ENCODE data around the gene CDC42EP3.

Gene CDC42EP3

DNA sequence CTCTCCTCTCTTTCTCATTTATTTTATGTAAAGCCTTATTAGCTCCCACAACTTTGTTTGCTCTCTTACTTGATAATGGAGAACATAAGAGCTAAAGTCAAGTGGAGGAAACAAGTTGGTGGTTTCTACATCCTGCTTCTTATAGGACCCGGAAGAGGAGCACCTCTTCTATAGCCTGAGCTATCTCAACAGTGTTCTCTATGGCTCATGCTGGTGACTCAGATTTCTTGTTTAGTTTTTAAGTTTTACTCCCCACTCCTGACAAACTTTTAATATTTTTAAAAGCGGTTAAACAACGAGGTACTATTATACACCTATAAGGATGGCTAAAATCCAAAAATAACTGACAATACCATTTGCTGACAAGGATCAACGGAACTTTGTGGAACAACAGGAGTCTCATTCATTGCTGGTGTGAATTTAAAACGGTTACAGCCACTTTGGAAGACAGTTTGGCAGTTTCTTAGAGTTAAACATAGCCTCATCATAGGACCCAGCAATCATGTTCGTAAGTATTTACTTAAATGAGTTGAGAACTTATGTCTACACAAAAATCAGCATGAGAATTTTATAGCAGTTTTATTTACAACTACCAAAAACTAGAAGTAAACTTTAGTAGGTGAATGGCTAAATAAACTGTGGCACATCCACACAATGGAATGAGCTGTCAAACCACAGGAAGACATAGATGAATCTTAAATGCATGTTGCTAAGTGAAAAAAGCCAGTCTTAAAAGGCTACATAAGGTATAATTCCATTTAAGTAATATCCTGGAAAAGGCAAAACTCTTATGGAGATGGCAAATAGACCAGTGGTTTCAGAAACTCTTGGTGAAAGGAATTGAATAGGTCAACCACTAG is 12.7 kb upstream of the CDC42EP3 start:
- DNase-seq (ENCODE audit: low read depth in 2 of 2, low spot score in 1 of 2) = no peak

DNA sequence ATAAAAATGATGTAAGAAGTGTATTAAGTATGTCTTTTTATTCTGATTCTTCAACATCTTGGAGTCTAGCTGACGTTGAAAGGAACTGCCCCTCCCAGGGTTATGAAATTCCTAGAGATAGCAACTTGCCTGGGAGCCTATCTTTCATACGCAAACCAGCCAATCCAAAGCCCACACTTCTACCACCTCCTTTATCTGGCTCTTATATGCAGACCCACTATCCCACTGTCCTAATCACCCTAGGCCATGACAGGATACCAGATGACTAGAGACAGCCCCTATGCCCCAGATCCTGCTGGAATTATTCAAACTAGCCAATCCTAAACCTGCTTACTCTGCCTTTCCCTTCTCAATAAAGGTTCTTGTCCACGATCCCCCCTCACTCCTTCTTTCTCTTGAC is 11.8 kb upstream of the CDC42EP3 start:
- no peak for DNase-seq (ENCODE audit: low read depth in 2 of 2, low spot score in 1 of 2)

GRCh38 chr2:37682473-37682872 is 11.0 kb upstream of the CDC42EP3 start:
- no peak for DNase-seq (ENCODE audit: low read depth in 2 of 2, low spot score in 1 of 2)

- no peak for DNase-seq (ENCODE audit: low read depth in 2 of 2, low spot score in 1 of 2)
Measured at GRCh38 chr2:37681587-37681986, 10.1 kb upstream of the CDC42EP3 start.

GRCh38 chr2:37679072-37679695 is 7.7 kb upstream of the CDC42EP3 start:
- no peak for DNase-seq (ENCODE audit: low read depth in 2 of 2, low spot score in 1 of 2)

GRCh38 chr2:37676274-37676673 is 4.8 kb upstream of the CDC42EP3 start:
- DNase-seq (ENCODE audit: low read depth in 2 of 2, low spot score in 1 of 2) = no peak

DNA sequence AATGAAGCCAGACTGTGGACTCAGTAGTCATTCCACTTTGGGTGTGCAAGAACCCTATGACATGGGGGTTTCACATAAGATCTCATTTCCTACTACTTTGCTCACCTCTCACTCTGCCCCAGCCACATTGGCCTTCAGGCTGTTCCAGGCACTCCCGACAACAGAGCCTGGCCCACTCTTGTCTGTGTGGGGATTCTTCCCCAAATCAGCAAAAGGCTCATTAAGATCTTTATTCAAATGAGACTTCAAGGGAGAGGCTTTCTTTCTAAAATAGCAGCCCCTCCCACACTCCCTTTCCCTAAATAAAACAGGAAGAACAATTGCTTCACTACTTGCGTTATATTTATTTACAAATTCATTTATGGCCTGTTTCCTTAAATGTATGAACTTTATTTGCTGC is 3.5 kb upstream of the CDC42EP3 start:
- DNase-seq (ENCODE audit: low read depth in 2 of 2, low spot score in 1 of 2) = no peak

DNA sequence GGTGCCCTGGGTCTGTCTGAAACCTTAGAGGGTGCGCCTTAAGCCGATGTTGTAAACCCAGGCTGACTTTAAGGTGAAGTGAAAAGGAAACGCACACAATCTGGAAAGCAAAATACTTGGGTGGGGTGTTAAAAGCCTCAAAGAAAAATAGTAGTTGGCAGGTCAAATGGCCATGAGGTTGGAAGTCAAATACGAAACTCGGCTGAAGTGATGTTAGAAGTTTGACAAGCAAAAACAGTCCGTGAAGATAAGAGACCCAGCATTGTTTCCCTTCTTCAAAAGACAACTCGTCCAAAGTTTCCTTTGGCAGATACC is 1.4 kb upstream of the CDC42EP3 start:
- DNase-seq (ENCODE audit: low read depth in 2 of 2, low spot score in 1 of 2) = no peak

DNA sequence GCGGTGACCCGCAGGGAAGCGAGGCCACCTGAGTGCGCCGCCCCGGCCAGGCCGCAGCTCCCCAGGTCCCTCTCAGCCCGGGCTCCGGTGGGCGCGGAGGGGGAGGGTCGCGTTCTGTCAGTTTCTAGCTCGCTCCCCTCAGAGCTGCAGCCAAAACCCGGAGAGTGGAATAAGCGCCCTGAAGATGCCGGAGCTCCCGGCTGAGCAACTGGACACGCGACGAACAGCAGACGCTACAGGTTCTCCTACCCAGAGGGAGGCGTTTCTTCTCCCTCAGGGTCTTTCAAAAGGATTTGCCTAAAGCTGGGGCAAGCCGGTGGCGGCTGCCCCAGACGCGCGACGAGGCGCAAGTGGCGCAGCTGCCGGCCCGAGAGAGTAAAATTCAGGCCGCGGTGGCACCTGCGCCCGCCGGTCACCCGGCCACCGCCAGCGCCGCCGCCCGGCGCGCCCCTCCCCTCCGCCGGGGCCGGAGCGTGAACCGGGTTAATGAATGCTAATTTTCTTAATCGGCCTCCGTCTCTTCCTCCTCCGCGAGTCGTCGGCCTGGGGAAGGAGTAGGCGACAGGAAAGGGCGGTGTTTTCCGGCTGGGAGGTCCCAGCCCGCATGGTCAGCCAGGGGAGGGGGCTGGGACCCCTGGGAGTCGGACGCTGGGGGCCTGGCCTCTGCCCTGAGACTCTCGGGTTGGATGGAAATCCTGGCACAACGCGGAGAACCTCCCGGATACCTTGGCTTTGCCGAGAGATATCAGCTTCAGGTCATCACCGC is 845 bp upstream of the CDC42EP3 start:
- DNase-seq (ENCODE audit: low read depth in 2 of 2, low spot score in 1 of 2) = peak; percentile 31 to 34

DNA sequence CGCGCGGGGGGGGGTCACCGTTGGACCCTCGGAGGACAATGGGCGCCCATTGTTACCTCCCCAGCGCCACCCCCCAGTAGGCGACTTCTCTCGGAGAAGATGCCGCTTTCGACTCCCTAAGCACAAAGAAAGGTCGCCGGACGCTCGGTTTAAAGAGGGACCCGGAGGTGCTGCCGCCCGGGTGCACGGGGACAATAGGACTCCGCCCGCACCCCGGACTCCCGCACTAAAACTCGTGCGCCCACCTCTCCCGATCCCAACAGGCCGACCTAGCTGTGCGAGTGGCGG is 318 bp upstream of the CDC42EP3 start:
- DNase-seq (ENCODE audit: low read depth in 2 of 2, low spot score in 1 of 2) = no peak

- DNase-seq (ENCODE audit: low read depth in 2 of 2, low spot score in 1 of 2) = no peak
Measured at GRCh38 chr2:37670378-37671008, 949 bp downstream of the CDC42EP3 start.

GRCh38 chr2:37669446-37669845 is 2.0 kb downstream of the CDC42EP3 start:
- no peak for DNase-seq (ENCODE audit: low read depth in 2 of 2, low spot score in 1 of 2)

DNA sequence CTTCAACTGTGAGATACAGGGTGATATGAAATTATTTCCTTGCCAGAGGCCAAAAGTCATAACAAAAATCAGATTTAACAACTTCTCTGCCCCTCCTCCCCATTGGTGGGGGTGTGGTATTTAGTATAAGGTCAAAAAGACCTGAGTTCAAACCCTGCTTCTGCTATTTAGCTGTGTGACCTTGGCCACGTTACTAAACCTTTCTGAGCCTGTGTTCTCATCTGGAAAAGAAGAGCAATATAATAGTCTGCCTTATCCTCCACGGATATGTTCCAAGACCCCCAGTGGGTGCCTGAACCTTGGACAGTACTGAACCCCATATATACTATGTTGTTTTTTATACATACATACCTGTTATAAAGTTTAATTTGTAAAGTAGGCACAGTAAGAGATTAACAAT is 3.7 kb downstream of the CDC42EP3 start:
- no peak for DNase-seq (ENCODE audit: low read depth in 2 of 2, low spot score in 1 of 2)

DNA sequence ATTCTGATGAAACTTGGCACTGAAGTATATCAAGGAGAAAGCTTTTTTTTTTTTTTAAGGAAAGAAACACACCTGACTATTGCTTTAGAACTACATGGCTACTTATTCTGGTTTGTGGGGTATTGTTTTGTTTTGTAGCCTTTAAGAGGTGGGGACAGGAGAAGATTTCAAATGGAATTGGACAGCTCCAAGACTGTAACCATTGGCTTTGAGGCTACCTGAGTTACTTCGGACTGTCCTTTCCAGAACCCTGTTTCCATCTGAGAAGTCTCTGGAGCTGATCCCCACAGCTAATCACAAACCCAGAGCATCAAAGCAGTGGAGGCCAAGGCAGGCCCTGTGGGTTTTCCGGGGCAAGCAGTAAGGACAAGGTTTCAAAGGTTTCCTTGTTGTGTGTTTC is 4.7 kb downstream of the CDC42EP3 start:
- no peak for DNase-seq (ENCODE audit: low read depth in 2 of 2, low spot score in 1 of 2)

- DNase-seq (ENCODE audit: low read depth in 2 of 2, low spot score in 1 of 2) = no peak
Measured at GRCh38 chr2:37665604-37666362, 5.7 kb downstream of the CDC42EP3 start.

DNA sequence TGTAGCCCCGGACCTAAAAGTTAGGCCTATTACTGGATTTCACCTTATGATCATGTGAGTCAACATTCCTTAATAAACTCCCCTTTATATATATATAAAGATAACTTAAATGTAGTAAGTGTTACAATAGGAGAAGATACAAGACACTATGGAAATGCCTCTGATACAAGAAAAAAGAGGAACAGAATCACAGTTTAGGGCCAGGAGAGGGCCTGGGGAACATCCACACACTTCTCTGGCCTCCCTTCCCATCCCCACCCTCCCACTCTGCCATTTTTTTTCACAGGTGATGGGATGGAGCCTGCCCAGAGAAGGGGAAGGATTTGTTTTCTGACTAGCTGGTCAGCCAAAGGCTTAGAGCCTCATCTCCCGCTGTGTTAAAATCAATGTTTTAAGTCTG is 6.4 kb downstream of the CDC42EP3 start:
- no peak for DNase-seq (ENCODE audit: low read depth in 2 of 2, low spot score in 1 of 2)

DNA sequence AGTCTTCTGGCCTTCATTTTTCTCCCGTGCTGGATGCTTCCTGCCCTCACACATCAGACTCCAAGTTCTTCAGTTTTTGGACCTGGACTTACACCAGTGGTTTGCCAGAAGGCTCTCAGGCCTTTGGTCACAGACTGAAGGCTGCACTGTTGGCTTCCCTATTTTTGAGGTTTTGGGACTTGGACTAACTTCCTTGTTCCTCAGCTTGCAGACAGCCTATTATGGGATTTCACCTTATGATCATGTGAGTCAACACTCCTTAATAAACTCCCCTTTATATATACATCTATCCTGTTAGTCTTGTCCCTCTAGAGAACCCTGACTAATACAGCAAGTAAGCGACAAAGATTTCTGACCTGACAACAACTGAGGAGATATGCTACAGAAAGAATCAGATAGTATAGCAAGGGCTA is 7.2 kb downstream of the CDC42EP3 start:
- no peak for DNase-seq (ENCODE audit: low read depth in 2 of 2, low spot score in 1 of 2)

- DNase-seq (ENCODE audit: low read depth in 2 of 2, low spot score in 1 of 2) = no peak
Measured at GRCh38 chr2:37663390-37663789, 8.1 kb downstream of the CDC42EP3 start.

DNA sequence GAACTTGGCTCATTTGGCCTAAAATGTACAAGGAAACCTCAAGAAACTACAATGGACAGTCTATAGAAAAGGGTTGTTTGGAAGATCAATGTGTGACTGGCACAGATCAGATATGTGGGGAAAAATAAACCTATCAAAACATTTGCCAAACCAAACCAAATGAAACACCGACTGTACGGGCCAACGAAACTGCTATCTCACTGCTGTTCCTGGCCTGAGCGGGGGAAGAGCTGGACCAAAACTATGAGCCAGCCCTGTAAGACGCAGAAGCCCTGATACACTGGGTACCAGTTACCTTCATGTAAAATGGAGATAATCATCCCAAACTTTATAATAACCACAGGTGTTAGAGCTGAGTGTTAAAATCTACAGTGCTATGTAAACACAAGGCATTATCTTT is 11.7 kb downstream of the CDC42EP3 start:
- DNase-seq (ENCODE audit: low read depth in 2 of 2, low spot score in 1 of 2) = no peak

DNA sequence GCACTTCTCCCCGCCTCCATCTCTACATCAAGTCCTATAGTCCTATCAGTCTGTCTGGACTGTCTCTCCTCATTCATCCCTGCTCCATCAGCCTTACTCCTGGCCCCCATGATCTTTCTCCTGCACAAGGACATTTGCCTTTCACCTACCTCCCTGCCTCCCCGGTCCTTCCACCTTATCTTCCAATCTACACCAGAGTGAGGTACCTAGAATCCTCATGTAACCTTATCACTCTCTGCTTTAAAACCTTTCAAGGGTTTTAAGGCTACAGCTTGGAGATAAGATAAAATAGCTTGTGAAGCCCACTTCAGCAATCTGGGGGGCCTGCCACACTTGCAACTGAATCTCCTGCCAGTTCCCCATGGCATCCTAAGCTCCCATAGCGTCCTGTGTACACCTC is 12.8 kb downstream of the CDC42EP3 start:
- DNase-seq (ENCODE audit: low read depth in 2 of 2, low spot score in 1 of 2) = no peak

DNA sequence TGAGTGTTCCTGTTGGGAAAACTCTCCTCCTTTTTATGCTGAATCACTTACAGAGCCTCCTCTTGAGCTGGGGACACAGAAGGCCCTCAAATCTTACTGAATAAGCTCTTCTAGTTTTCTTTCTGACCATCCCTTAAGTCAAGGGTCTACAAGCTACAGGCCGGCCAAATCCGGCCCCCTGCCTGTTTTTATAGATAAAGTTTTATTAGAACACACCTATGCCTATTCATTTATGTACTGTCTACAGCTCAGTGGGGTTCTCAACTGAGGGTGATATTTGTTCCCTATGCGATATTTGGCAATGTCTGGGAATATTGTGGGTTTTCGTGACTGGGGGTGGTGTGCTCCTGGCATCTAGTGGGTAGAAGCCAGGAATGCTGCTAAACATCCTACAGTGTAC is 14.0 kb downstream of the CDC42EP3 start:
- DNase-seq (ENCODE audit: low read depth in 2 of 2, low spot score in 1 of 2) = no peak

Measured in stimulated activated CD8-positive, alpha-beta memory T cell treated with anti-CD3 and anti-CD28 coated beads, Interleukin-4, amount 100 ng/mL, for 1 hour (primary cell).